Coronary artery (tissue), 2 donors: ENCODE measurements around the gene TMEM213.

ENCODE experiments used
- DNase-seq: peaks from one replicate; pipeline ENCODE4 v3.0.0-alpha.2; 2017; ENCODE audit warnings: low spot score
- H3K27ac ChIP-seq, 2 donors: fragments of 200-600 bp; sonication (generic); one replicate each; pipeline ENCODE4 v1.5.1; 2016 to 2019
- H3K4me3 ChIP-seq: fragments of 200-600 bp; sonication (generic); 2 replicates; pipeline ENCODE4 v1.5.1; 2016; ENCODE audit warnings: mild to moderate bottlenecking, moderate library complexity
- CTCF ChIP-seq: fragments of 200-600 bp; sonication (generic); IDR thresholded peaks from one replicate; pipeline ENCODE4 v1.5.1; 2019; ENCODE audit warnings: antibody characterized with exemption

The TMEM213 gene

GRCh38 chr7:138797715-138798320 is at the start of gene TMEM213, which contains the start of gene ATP6V0A4:
TMEM213 (plus strand) TSS chr7:138797994; CDS start chr7:138798105, 111 bp downstream.
ATP6V0A4 (minus strand) TSS chr7:138798196; CDS start chr7:138771247, 26,949 bp downstream.
- no peak within 1 kb of the TSS for H3K4me3 ChIP-seq
- H3K27ac ChIP-seq: no peak within 1 kb of the TSS
- no peak for DNase-seq
- TF ChIP-seq CTCF: no peak

- no peak for DNase-seq
- Histone ChIP-seq H3K27ac (no peak overlapping the region), H3K4me3 (no peak overlapping the region)
- no peak for TF ChIP-seq CTCF
These were observed 49.1 kb upstream of the TMEM213 start for GRCh38 chr7:138748666-138749065.

- TF ChIP-seq CTCF: no peak
- H3K4me3 ChIP-seq: no peak overlapping the region
- DNase-seq: no peak
- H3K27ac ChIP-seq: no peak overlapping the region
These were observed 47.8 kb upstream of the TMEM213 start for GRCh38 chr7:138749960-138750359.

GRCh38 chr7:138750473-138750872 is 47.3 kb upstream of the TMEM213 start:
- no peak overlapping the region for H3K27ac ChIP-seq
- no peak for DNase-seq
- TF ChIP-seq CTCF: no peak
- H3K4me3 ChIP-seq: no peak overlapping the region

- no peak overlapping the region for H3K4me3 ChIP-seq
- DNase-seq: no peak
- H3K27ac ChIP-seq: no peak overlapping the region
- no peak for TF ChIP-seq CTCF
These were observed 46.8 kb upstream of the TMEM213 start for GRCh38 chr7:138750901-138751464.

- TF ChIP-seq CTCF: no peak
- H3K27ac ChIP-seq: no peak overlapping the region
- no peak overlapping the region for H3K4me3 ChIP-seq
- DNase-seq: no peak
These were observed 45.2 kb upstream of the TMEM213 start for GRCh38 chr7:138752518-138753149.

GRCh38 chr7:138753150-138753518 is 44.7 kb upstream of the TMEM213 start:
- no peak for DNase-seq
- TF ChIP-seq CTCF: no peak
- Histone ChIP-seq H3K27ac (no peak overlapping the region), H3K4me3 (no peak overlapping the region)
